Aorta (tissue), 5 donors: ENCODE measurements around the gene THOP1. TPM values are rescaled to one million over a fixed set of nuclear protein-coding genes. Genes with fewer than 3 reads are reported as not detected.

Experiments
- ATAC-seq: fragments of 200-7000 bp; cut with Tn5 transposase; one replicate; pipeline ENCODE4 v1.9.1; 2022; ENCODE audit warnings: moderate library complexity; ENCODE audit not compliant: low FRiP score
- DNase-seq, 2 donors: peaks; one replicate each; pipeline ENCODE4 v3.0.0-alpha.2; 2020
- H3K27ac ChIP-seq, 2 donors: one replicate each; pipeline ENCODE4 v1.5.1; 2013; ENCODE audit warnings: low read length in 2 of 2, mild to moderate bottlenecking in 2 of 2, moderate library complexity in 2 of 2, control low read depth in 1 of 2, inconsistent platforms in 1 of 2, low read depth in 1 of 2
- H3K27me3 ChIP-seq, 2 donors: one replicate each; pipeline ENCODE4 v1.6.1; 2013; ENCODE audit warnings: control low read depth in 1 of 2, low read length in 1 of 2, mild to moderate bottlenecking in 1 of 2, moderate library complexity in 1 of 2; ENCODE audit not compliant: insufficient read depth in 2 of 2, control insufficient read depth in 1 of 2
- H3K36me3 ChIP-seq, 2 donors: one replicate each; pipeline ENCODE4 v1.6.1; 2013; ENCODE audit warnings: control low read depth in 1 of 2, low read length in 1 of 2, mild to moderate bottlenecking in 1 of 2; ENCODE audit not compliant: insufficient read depth in 2 of 2, control insufficient read depth in 1 of 2
- H3K4me1 ChIP-seq, 2 donors: one replicate each; pipeline ENCODE4 v1.6.1; 2013; ENCODE audit warnings: low read length in 2 of 2, control low read depth in 1 of 2, mild to moderate bottlenecking in 1 of 2, moderate library complexity in 1 of 2; ENCODE audit not compliant: insufficient read depth in 2 of 2, control insufficient read depth in 1 of 2
- H3K4me3 ChIP-seq, 2 donors: one replicate each; pipeline ENCODE4 v1.5.1; 2013; ENCODE audit warnings: low read length in 2 of 2, control low read depth in 1 of 2, mild to moderate bottlenecking in 1 of 2
- H3K9me3 ChIP-seq: one replicate; pipeline ENCODE4 v1.6.1; 2013; ENCODE audit warnings: mild to moderate bottlenecking, low read length; ENCODE audit not compliant: control insufficient read depth
- WGBS, 2 donors: extraction: QIAGEN DNeasy Blood & Tissue Kit; methylation state at CpG; one replicate each; pipeline ENCODE4 v1.1.7; 2013; 5-methylcytosine and 5-hydroxymethylcytosine counted together
- intact Hi-C, 2 donors: fragments of 100-400 bp; cut with DNase I; formaldehyde crosslinking; loops; one replicate each; pipeline versions ENCODE4 v1.14.2 to v1.15.0; 2022
- polyA plus RNA-seq, 2 donors: library from polyadenylated mRNA; stranded (reverse); fragments of 200-250 nt; gene quantifications; one replicate each; pipeline ENCODE4 v1.2.3, GENCODE V29; 2013
- total RNA-seq, 2 donors: library from RNA; stranded (reverse); fragmentation: NEBNext Ultra II Directional; extraction: Animal tissue kit (Norgen Biotek cat#: 25700); gene quantifications; one replicate each; pipeline ENCODE4 v1.2.1, GENCODE V29; 2021
- donor health status: healthy with polysubstance abuse.
- donor health status: Bipolar disorder and iron deficiency.
- donor health status: DM: no; HTN: no; CAD: no.
- donor health status: DM: no; HTN: no; CAD: no.
- donor health status: DM: yes; HTN: yes; CAD: no.

Gene THOP1
- total and polyA plus RNA-seq, 4 donors = 9.3 to 55.4 (median 29.8) TPM

DNA sequence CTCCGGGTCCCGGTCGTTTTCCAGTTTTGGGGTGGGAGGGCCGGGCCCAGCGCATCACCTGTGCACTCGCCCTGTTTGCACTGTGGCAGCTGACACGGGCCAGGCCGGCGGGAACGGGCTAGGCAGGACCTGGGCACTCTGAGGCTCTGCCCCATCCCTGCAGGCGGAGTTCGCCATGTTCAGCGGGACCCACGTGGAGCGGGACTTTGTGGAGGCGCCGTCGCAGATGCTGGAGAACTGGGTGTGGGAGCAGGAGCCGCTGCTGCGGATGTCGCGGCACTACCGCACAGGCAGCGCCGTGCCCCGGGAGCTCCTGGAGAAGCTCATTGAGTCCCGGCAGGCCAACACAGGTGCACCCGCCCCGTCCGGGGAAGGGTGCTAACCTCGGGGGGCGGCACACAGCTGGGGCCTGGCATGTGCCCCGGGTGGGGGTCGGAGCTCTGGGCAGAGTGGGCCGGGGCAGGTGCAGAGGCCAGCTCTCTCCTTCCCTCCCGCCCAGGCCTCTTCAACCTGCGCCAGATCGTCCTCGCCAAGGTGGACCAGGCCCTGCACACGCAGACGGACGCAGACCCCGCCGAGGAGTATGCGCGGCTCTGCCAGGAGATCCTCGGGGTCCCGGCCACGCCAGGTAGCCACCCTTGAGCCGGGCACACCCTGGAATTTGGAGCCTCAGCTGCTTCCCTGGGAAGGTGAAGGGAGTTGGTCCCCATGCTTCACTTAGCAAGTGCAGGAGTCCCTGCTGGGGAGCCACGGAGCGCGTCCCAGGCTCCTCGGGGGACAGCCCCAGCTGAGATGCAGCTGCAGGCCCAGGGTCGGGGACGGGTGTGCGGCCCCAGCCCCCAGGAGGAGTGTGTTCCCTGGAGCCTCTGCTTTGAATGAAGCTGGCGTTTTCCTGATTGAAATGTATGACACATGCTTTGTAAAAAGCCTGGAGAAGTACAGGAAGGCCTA lies 25.1 kb downstream of the THOP1 start:
- Histone ChIP-seq H3K4me1 (no peaks in the 10 kb centered on the region), H3K27me3 (no peaks in the 10 kb centered on the region), H3K36me3 (no peaks in the 10 kb centered on the region), H3K9me3 (no peaks in the 10 kb centered on the region), H3K4me3 (no peak overlapping the region), H3K27ac (no peak overlapping the region)
- ATAC-seq (no peak), DNase-seq (no peak)
- WGBS, 2 donors = 94 to 96% methylated on average over 50 to 58 of the region's 58 CpGs
- intact Hi-C loops = no loop called here

GRCh38 chr19:2811221-2811722 lies 26.0 kb downstream of the THOP1 start:
- WGBS, 2 donors = 93 to 94% methylated on average over 20 of the region's 20 CpGs
- Histone ChIP-seq H3K36me3 (no peaks in the 10 kb centered on the region), H3K4me3 (no peak overlapping the region), H3K27me3 (no peaks in the 10 kb centered on the region), H3K9me3 (no peaks in the 10 kb centered on the region), H3K27ac (no peak overlapping the region), H3K4me1 (no peaks in the 10 kb centered on the region)
- intact Hi-C loops = no loop called here
- no peak for ATAC-seq
- DNase-seq = no peak

DNA sequence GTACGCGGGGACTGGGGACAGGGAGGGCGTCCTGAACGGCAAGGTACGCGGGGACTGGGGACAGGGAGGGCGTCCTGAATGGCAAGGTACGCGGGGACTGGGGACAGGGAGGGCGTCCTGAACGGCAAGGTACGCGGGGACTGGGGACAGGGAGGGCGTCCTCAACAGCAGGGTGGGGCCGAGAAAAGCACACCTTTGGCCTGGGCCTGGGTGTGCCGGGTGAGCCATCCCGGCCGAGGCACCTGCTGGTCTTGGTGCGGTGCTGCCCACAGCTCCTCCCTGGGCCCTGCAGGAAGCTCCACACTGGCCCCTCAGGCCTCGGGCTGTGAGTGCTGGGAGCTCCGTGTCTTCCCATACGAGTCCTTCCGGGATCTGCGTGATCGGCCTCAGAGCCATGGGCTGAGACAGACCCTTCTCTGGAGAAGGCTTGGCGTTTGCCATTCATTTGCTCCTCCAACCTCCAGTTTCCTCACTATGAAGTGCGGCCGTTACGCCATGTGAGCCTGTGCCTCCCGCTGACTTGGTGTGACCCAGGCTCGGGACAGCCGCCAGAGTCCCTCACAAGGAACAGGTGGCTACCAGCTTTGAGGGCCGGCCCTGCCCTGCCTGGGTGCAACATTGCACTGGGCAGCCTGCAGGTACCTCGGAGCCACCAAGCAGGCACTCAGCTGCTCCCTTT lies 26.6 kb downstream of the THOP1 start:
- no peak for ATAC-seq
- H3K36me3 ChIP-seq = no peaks in the 10 kb centered on the region

DNA sequence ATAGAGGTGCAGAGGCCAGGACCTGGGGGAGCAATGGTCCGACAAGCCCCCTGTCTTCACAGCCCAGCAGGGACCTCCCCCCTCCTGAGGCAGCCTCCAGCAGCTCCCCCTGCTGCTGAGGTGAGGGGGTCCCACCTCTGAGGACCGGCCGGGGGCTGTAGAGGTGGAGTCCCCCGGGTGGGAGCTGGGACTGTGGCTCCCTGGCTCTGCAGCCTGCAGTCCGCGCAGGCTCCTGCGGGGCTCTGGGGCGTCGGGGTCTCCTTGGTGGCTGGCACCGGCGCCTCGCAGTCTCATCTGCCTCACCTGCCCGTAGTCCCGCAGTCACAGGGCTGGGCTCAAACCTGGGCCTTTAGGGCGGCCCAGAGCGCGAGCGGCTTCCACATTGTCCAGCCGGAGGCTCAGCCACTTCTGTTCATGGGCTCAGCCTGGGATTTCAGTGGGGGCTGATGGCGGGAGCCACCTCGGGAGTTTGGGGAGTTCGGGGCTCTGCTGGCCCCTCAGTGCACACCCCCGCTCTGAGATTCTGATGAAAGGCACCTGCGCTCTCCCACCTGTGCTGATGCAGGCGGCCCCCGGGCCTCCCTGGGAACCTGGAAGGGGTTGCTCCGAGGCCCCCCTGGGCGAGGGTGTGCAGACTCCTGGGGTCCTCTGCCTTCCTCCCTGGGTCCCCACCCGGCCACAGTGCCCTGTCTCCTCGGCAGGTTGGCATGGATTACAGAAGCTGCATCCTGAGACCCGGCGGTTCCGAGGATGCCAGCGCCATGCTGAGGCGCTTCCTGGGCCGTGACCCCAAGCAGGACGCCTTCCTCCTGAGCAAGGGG lies 27.3 kb downstream of the THOP1 start:
- no peak for ATAC-seq
- H3K36me3 ChIP-seq = no peaks in the 10 kb centered on the region
- no peak overlapping the region for H3K27ac ChIP-seq
- no peak for DNase-seq
- H3K27me3 ChIP-seq = no peaks in the 10 kb centered on the region
- no peaks in the 10 kb centered on the region for H3K4me1 ChIP-seq
- no peak overlapping the region for H3K4me3 ChIP-seq
- no peaks in the 10 kb centered on the region for H3K9me3 ChIP-seq
- intact Hi-C loops = no loop called here
- 94 to 95% methylated on average over 35 to 37 of the region's 37 CpGs for WGBS, 2 donors

More for the DNA sequence above, 26.6 kb downstream of the THOP1 start:
- intact Hi-C loops = no loop called here
- Histone ChIP-seq H3K4me3 (no peak overlapping the region), H3K4me1 (no peaks in the 10 kb centered on the region), H3K27me3 (no peaks in the 10 kb centered on the region), H3K9me3 (no peaks in the 10 kb centered on the region), H3K27ac (no peak overlapping the region)
- no peak for DNase-seq
- 91 to 93% methylated on average over 32 to 34 of the region's 34 CpGs for WGBS, 2 donors

- Histone ChIP-seq H3K9me3 (no peaks in the 10 kb centered on the region), H3K4me3 (no peak overlapping the region), H3K4me1 (no peaks in the 10 kb centered on the region), H3K27me3 (no peaks in the 10 kb centered on the region), H3K36me3 (no peaks in the 10 kb centered on the region), H3K27ac (no peak overlapping the region)
- DNase-seq = no peak
- 88 to 89% methylated on average over 35 of the region's 35 CpGs for WGBS, 2 donors
- intact Hi-C loops = no loop called here
- ATAC-seq = no peak
Measured at GRCh38 chr19:2813235-2814160, 28.2 kb downstream of the THOP1 start.

DNA sequence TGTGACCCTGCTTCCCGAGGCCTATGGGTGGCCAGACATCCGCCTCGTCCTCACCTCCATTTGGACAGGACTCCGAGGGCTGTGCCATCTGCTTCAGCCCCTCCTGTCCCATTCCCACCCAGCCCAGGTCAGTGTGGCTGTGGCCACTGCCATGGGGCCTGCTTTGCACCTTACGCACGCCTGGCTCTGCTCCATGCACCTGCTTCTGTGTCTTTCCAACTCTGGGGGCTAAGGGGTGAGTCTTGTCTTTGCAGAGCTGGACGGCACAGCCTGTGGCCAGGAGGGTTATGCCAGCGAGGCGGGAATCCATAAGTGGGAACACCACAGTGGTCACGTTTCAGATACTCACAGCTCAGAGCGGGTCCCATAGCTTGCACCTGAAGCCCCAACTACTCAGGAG lies 29.1 kb downstream of the THOP1 start:
- Histone ChIP-seq H3K9me3 (no peaks in the 10 kb centered on the region), H3K36me3 (no peaks in the 10 kb centered on the region), H3K27me3 (no peaks in the 10 kb centered on the region), H3K27ac (no peak overlapping the region), H3K4me1 (no peaks in the 10 kb centered on the region), H3K4me3 (no peak overlapping the region)
- ATAC-seq (no peak), DNase-seq (no peak)
- intact Hi-C loops = no loop called here
- WGBS, 2 donors = 92 to 94% methylated on average over 11 of the region's 11 CpGs

DNA sequence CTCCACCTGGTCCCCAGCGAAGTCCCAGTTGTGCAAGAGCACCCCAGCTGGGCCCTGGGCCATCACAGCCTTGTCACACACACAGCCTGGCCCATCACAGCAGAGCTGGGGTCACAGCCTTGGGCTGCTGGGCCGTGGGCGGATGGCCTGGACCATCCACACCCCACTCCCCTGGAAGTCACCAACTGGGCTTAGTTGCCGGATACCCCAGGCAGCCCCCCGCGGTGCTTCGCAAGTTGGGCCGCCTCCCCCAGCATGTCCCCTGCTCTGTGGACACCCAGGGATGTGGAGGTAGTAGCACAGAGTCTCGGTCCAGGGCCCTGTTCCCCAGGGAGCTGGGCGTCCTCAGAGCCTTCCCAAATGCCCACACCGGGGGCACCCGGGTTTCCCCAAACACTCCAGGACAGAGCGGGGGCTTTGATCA lies 29.9 kb downstream of the THOP1 start:
- no peak overlapping the region for H3K27ac ChIP-seq
- intact Hi-C loops = no loop called here
- no peaks in the 10 kb centered on the region for H3K4me1 ChIP-seq
- 86 to 91% methylated on average over 13 of the region's 13 CpGs for WGBS, 2 donors
- H3K9me3 ChIP-seq = no peaks in the 10 kb centered on the region
- H3K27me3 ChIP-seq = no peaks in the 10 kb centered on the region
- ATAC-seq (no peak), DNase-seq (no peak)
- H3K36me3 ChIP-seq = no peaks in the 10 kb centered on the region
- no peak overlapping the region for H3K4me3 ChIP-seq

- no peak for ATAC-seq
Measured at GRCh38 chr19:2815923-2816322, 30.6 kb downstream of the THOP1 start.

More at GRCh38 chr19:2815923-2816322, 30.6 kb downstream of the THOP1 start:
- intact Hi-C loops = no loop called here
- Histone ChIP-seq H3K4me3 (no peak overlapping the region), H3K9me3 (no peaks in the 10 kb centered on the region), H3K27ac (no peak overlapping the region), H3K36me3 (no peaks in the 10 kb centered on the region), H3K27me3 (no peaks in the 10 kb centered on the region), H3K4me1 (no peaks in the 10 kb centered on the region)
- WGBS, 2 donors = 84 to 85% methylated on average over 15 of the region's 15 CpGs
- DNase-seq = no peak
